HK-2 (cell line): Measurements from ENCODE around the gene PRR9.
"Not testable (repeated sequence)": the region's sequence is repeated elsewhere in the genome, so short reads cannot be mapped to it uniquely, and the experiment has no call there.

Experiments used
- DNase-seq: peaks from one replicate; pipeline ENCODE4 v3.0.0-alpha.2; 2018; ENCODE audit not compliant: unreplicated experiment

Gene PRR9

GRCh38 chr1:153229076-153229829 lies 11.9 kb downstream of the PRR9 start:
- not testable (repeated sequence) for DNase-seq

GRCh38 chr1:153231363-153231762 lies 14.0 kb downstream of the PRR9 start:
- no peak for DNase-seq

GRCh38 chr1:153231785-153232184 lies 14.4 kb downstream of the PRR9 start:
- no peak for DNase-seq

GRCh38 chr1:153232553-153232952 lies 15.2 kb downstream of the PRR9 start:
- DNase-seq: no peak

GRCh38 chr1:153233448-153233847 lies 16.1 kb downstream of the PRR9 start:
- DNase-seq: no peak

GRCh38 chr1:153238527-153238926 lies 21.1 kb downstream of the PRR9 start:
- no peak for DNase-seq

- DNase-seq: no peak
These were observed 24.8 kb downstream of the PRR9 start for GRCh38 chr1:153242160-153242559.

- DNase-seq: no peak
These were observed 28.1 kb downstream of the PRR9 start for GRCh38 chr1:153245466-153245865.

GRCh38 chr1:153246018-153246417 lies 28.6 kb downstream of the PRR9 start:
- DNase-seq: no peak

- DNase-seq: no peak
These were observed 29.4 kb downstream of the PRR9 start for GRCh38 chr1:153246825-153247224.

- DNase-seq: no peak
These were observed 30.9 kb downstream of the PRR9 start for GRCh38 chr1:153248176-153248879.

- no peak for DNase-seq
These were observed 32.8 kb downstream of the PRR9 start for GRCh38 chr1:153250166-153250565.

GRCh38 chr1:153251087-153251486 lies 33.7 kb downstream of the PRR9 start:
- no peak for DNase-seq

- DNase-seq: no peak
These were observed 34.2 kb downstream of the PRR9 start for GRCh38 chr1:153251562-153251961.

- DNase-seq: no peak
These were observed 34.6 kb downstream of the PRR9 start for GRCh38 chr1:153251988-153252387.

GRCh38 chr1:153253076-153253475 lies 35.7 kb downstream of the PRR9 start:
- no peak for DNase-seq

GRCh38 chr1:153253693-153254092 lies 36.3 kb downstream of the PRR9 start:
- no peak for DNase-seq

GRCh38 chr1:153259387-153259786 lies 42.0 kb downstream of the PRR9 start, which contains the start of gene LORICRIN:
Gene LORICRIN, plus strand, starts transcription at chr1:153259687. Its CDS starts 1,263 bp downstream, at chr1:153260950.
- no peak for DNase-seq

- DNase-seq: no peak
These were observed 43.3 kb downstream of the PRR9 start for GRCh38 chr1:153260585-153261280.

GRCh38 chr1:153261281-153262069 lies 44.1 kb downstream of the PRR9 start:
- no peak for DNase-seq

GRCh38 chr1:153262070-153262366 lies 44.6 kb downstream of the PRR9 start:
- no peak for DNase-seq
